CD14-positive monocyte (primary cell): Measurements from ENCODE around the gene OR51B2. TPM values are rescaled to one million over a fixed set of nuclear protein-coding genes. Genes with fewer than 3 reads are reported as not detected.
A peak's percentile ranks its signal among the peaks of the same experiment; 100 is the strongest.

Source experiments
- DNase-seq, 3 donors: peaks; one replicate each; pipeline ENCODE4 v3.0.0-alpha.2; 2011 to 2022
- H2AFZ ChIP-seq: 2 replicates; pipeline ENCODE4 v1.6.0; 2012; ENCODE audit warnings: mild to moderate bottlenecking, low read depth, low read length, inconsistent platforms; ENCODE audit not compliant: insufficient read depth, poor library complexity, severe bottlenecking
- H3K27ac ChIP-seq, 2 donors: 1 replicate in 1 of 2; 2 replicates in 1 of 2; pipeline ENCODE4 v1.5.1; 2012 to 2013; ENCODE audit warnings: low read length in 2 of 2, control low read depth in 1 of 2, inconsistent platforms in 1 of 2, low read depth in 1 of 2, mild to moderate bottlenecking in 1 of 2
- H3K27me3 ChIP-seq, 2 donors: one replicate each; pipeline versions ENCODE4 v1.6.0 to v1.6.1; 2011 to 2013; ENCODE audit warnings: low read length in 2 of 2; ENCODE audit not compliant: control insufficient read depth in 2 of 2, insufficient read depth in 2 of 2
- H3K36me3 ChIP-seq, 2 donors: replicated peaks in 1 of 2; 1 replicate in 1 of 2; 2 replicates in 1 of 2; pipeline versions ENCODE4 v1.5.1 to v1.6.1; 2012 to 2013; ENCODE audit warnings: low read length in 2 of 2, control low read depth in 1 of 2, inconsistent platforms in 1 of 2, mild to moderate bottlenecking in 1 of 2; ENCODE audit not compliant: insufficient read depth in 2 of 2, control insufficient read depth in 1 of 2
- H3K4me1 ChIP-seq, 2 donors: 1 replicate in 1 of 2; 2 replicates in 1 of 2; pipeline versions ENCODE4 v1.5.1 to v1.6.1; 2012 to 2013; ENCODE audit warnings: low read length in 2 of 2, control low read depth in 1 of 2, inconsistent platforms in 1 of 2, mild to moderate bottlenecking in 1 of 2, moderate library complexity in 1 of 2; ENCODE audit not compliant: insufficient read depth in 2 of 2, control insufficient read depth in 1 of 2
- H3K4me2 ChIP-seq: replicated peaks from 2 replicates; pipeline ENCODE3; 2012; ENCODE audit warnings: low read length, moderate library complexity, mild to moderate bottlenecking; ENCODE audit not compliant: poor library complexity, severe bottlenecking; ENCODE audit errors: extremely low read depth
- H3K4me3 ChIP-seq, 3 experiments: fragments of 200-600 bp in 1 of 3; sonication (generic) in 1 of 3; replicated peaks in 1 of 3; 1 replicate in 2 of 3; 2 replicates in 1 of 3; pipeline ENCODE4 v1.5.1; 2011 to 2013; ENCODE audit warnings: low read length in 3 of 3, mild to moderate bottlenecking in 3 of 3, control low read depth in 2 of 3, low read depth in 2 of 3, inconsistent platforms in 1 of 3, moderate library complexity in 1 of 3
- H3K79me2 ChIP-seq: 2 replicates; pipeline ENCODE4 v1.6.0; 2012; ENCODE audit warnings: mild to moderate bottlenecking, control low read depth, inconsistent platforms, low read length, moderate library complexity; ENCODE audit not compliant: insufficient read depth
- H3K9ac ChIP-seq: 2 replicates; pipeline ENCODE4 v1.6.0; 2017; ENCODE audit warnings: low read length, mild to moderate bottlenecking; ENCODE audit not compliant: insufficient read depth, poor library complexity, severe bottlenecking
- H3K9me3 ChIP-seq, 2 donors: replicated peaks in 1 of 2; 1 replicate in 1 of 2; 2 replicates in 1 of 2; pipeline versions ENCODE4 v1.5.1 to v1.6.1; 2012 to 2013; ENCODE audit warnings: low read length in 2 of 2, control low read depth in 1 of 2; ENCODE audit not compliant: control insufficient read depth in 1 of 2, insufficient read depth in 1 of 2
- H4K20me1 ChIP-seq: 2 replicates; pipeline ENCODE4 v1.6.0; 2012; ENCODE audit warnings: mild to moderate bottlenecking, low read length, control low read depth, moderate library complexity; ENCODE audit not compliant: insufficient read depth
- H3K27ac Mint-ChIP-seq, 7 donors: one replicate each; pipeline ENCODE4 v1.8.0; 2020; ENCODE audit warnings: mild to moderate bottlenecking in 7 of 7, mixed read lengths in 7 of 7, moderate library complexity in 6 of 7, inconsistent platforms in 2 of 7
- H3K27me3 Mint-ChIP-seq, 3 donors: one replicate each; pipeline ENCODE4 v1.8.0; 2021 to 2022; ENCODE audit warnings: low read depth in 3 of 3, mild to moderate bottlenecking in 3 of 3, mixed read lengths in 3 of 3, moderate library complexity in 3 of 3, inconsistent platforms in 1 of 3
- H3K36me3 Mint-ChIP-seq, 2 donors: one replicate each; pipeline ENCODE4 v1.8.0; 2020; ENCODE audit warnings: mixed read lengths in 2 of 2, inconsistent platforms in 1 of 2, mild to moderate bottlenecking in 1 of 2
- H3K4me1 Mint-ChIP-seq: one replicate; pipeline ENCODE4 v1.8.0; 2020; ENCODE audit warnings: mild to moderate bottlenecking, mixed read lengths
- H3K4me3 Mint-ChIP-seq, 2 donors: one replicate each; pipeline ENCODE4 v1.8.0; 2020; ENCODE audit warnings: mild to moderate bottlenecking in 2 of 2, mixed read lengths in 2 of 2, moderate library complexity in 1 of 2
- H3K9me3 Mint-ChIP-seq, 7 donors: one replicate each; pipeline ENCODE4 v1.8.0; 2020 to 2022; ENCODE audit warnings: mixed read lengths in 7 of 7, mild to moderate bottlenecking in 6 of 7, moderate library complexity in 6 of 7, inconsistent platforms in 2 of 7
- CTCF ChIP-seq: fragments of 200-600 bp; IDR thresholded peaks from one replicate; pipeline ENCODE4 v1.8.0; 2022; ENCODE audit warnings: antibody characterized with exemption, mild to moderate bottlenecking
- WGBS: methylation state at CpG from one replicate; pipeline ENCODE4 v1.1.5; 2013; ENCODE audit warnings: missing lambda C conversion rate; ENCODE audit not compliant: insufficient coverage; 5-methylcytosine and 5-hydroxymethylcytosine counted together
- intact Hi-C, 2 donors: fragments of 100-400 bp; cut with micrococcal nuclease; formaldehyde crosslinking; loops; one replicate each; pipeline versions ENCODE4 v1.15.0 to v1.15.1; 2023
- polyA plus RNA-seq, 3 donors: library from polyadenylated mRNA; depleted of rRNA in 1 of 3; unstranded in 2 of 3; stranded (reverse) in 1 of 3; fragments of 300-500 nt in 2 of 3; fragments of >200 nt in 1 of 3; fragmentation: Illumina TruSeq in 2 of 3; gene quantifications; 1 replicate in 2 of 3; 2 replicates in 1 of 3; pipeline ENCODE4 v1.2.3, GENCODE V29; 2012 to 2021

Gene OR51B2
- polyA plus RNA-seq, 3 donors = not detected

- peaks cover 0 to 3% (median 2%) of the 10 kb centered on the region in 3 donors for H3K27me3 Mint-ChIP-seq
- Histone ChIP-seq H3K9me3 (no peaks in the 10 kb centered on the region), H3K4me2 (no peak overlapping the region), H2AFZ (no peak overlapping the region), H3K9ac (no peak overlapping the region), H3K4me3 (no peak overlapping the region), H3K27ac (no peak overlapping the region), H3K79me2 (no peaks in the 10 kb centered on the region), H3K36me3 (no peaks in the 10 kb centered on the region), H3K4me1 (no peaks in the 10 kb centered on the region), H3K27me3 (no peaks in the 10 kb centered on the region), H4K20me1 (no peaks in the 10 kb centered on the region)
- no peaks in the 10 kb centered on the region for H3K4me1 Mint-ChIP-seq
- H3K9me3 Mint-ChIP-seq = peaks cover 0 to 5% (median 0%) of the 10 kb centered on the region in 7 donors
- no peak overlapping the region for H3K27ac Mint-ChIP-seq
- WGBS = 93% methylated on average over 8 of the region's 8 CpGs
- H3K4me3 Mint-ChIP-seq = no peak overlapping the region
- no peak for TF ChIP-seq CTCF
- intact Hi-C loops = no loop called here
- H3K36me3 Mint-ChIP-seq = no peaks in the 10 kb centered on the region
- DNase-seq = no peak
Observed at GRCh38 chr11:5293028-5293427, 31.1 kb downstream of the OR51B2 start.

GRCh38 chr11:5291207-5291838, 32.8 kb downstream of the OR51B2 start:
- Histone ChIP-seq H3K4me2 (no peak overlapping the region), H3K4me3 (no peak overlapping the region), H4K20me1 (no peaks in the 10 kb centered on the region), H3K4me1 (no peaks in the 10 kb centered on the region), H3K79me2 (no peaks in the 10 kb centered on the region), H3K9ac (no peak overlapping the region), H3K36me3 (no peaks in the 10 kb centered on the region), H3K9me3 (no peaks in the 10 kb centered on the region), H2AFZ (no peak overlapping the region), H3K27ac (no peak overlapping the region), H3K27me3 (no peaks in the 10 kb centered on the region)
- H3K4me3 Mint-ChIP-seq = no peak overlapping the region
- H3K36me3 Mint-ChIP-seq = no peaks in the 10 kb centered on the region
- TF ChIP-seq CTCF = peak; percentile 19
- intact Hi-C loops = no loop called here
- H3K4me1 Mint-ChIP-seq = no peaks in the 10 kb centered on the region
- DNase-seq = no peak
- H3K9me3 Mint-ChIP-seq = peaks cover 0 to 5% (median 0%) of the 10 kb centered on the region in 7 donors
- WGBS = no CpG with 5 or more reads among the region's 1 CpG
- H3K27me3 Mint-ChIP-seq = peaks cover 0 to 2% (median 0%) of the 10 kb centered on the region in 3 donors
- H3K27ac Mint-ChIP-seq = no peak overlapping the region
